ENCODE data around the gene PCNX4. TPM values are rescaled to one million over a fixed set of nuclear protein-coding genes. Genes with fewer than 3 reads are reported as not detected.

Gene PCNX4
- total RNA-seq, 1 donor from 2014 or later: 36.8 TPM

- intact Hi-C loops (cut with micrococcal nuclease): no loop called here
- TF ChIP-seq CTCF (IDR thresholded peaks at IDR 0.05; ENCODE audit: borderline replicate concordance): no peak
- H3K36me3 ChIP-seq: peaks cover 36% of the 10 kb centered on the region
- peak overlapping the region; percentile 31 for H3K27ac ChIP-seq (replicated peaks)
- H3K4me3 ChIP-seq: no peak overlapping the region
- DNase-seq: no peak
- H3K9me3 ChIP-seq (replicated peaks): no peaks in the 10 kb centered on the region
- H3K27me3 ChIP-seq (ENCODE audit: low read depth): no peaks in the 10 kb centered on the region
- peaks cover 46% of the 10 kb centered on the region for H3K4me1 ChIP-seq
Measured at GRCh38 chr14:60154671-60155070, 62.9 kb downstream of the PCNX4 start.

- intact Hi-C loops (cut with micrococcal nuclease): no loop called here
- Histone ChIP-seq H3K27me3 (ENCODE audit: low read depth) (no peaks in the 10 kb centered on the region), H3K9me3 (replicated peaks) (no peaks in the 10 kb centered on the region), H3K36me3 (peaks cover 4% of the 10 kb centered on the region), H3K27ac (replicated peaks) (no peak overlapping the region), H3K4me3 (no peak overlapping the region), H3K4me1 (peaks cover 48% of the 10 kb centered on the region)
- no peak for DNase-seq
- no peak for TF ChIP-seq CTCF (IDR thresholded peaks at IDR 0.05; ENCODE audit: borderline replicate concordance)
Measured at GRCh38 chr14:60160422-60160821, 68.7 kb downstream of the PCNX4 start.

- TF ChIP-seq CTCF (IDR thresholded peaks at IDR 0.05; ENCODE audit: borderline replicate concordance): no peak
- Histone ChIP-seq H3K27me3 (ENCODE audit: low read depth) (no peaks in the 10 kb centered on the region), H3K27ac (replicated peaks) (peak overlapping the region; percentile 30), H3K4me1 (peaks cover 58% of the 10 kb centered on the region), H3K4me3 (no peak overlapping the region), H3K36me3 (no peaks in the 10 kb centered on the region), H3K9me3 (replicated peaks) (no peaks in the 10 kb centered on the region)
- no peak for DNase-seq
- intact Hi-C loops (cut with micrococcal nuclease): no loop called here
Measured at GRCh38 chr14:60161196-60162107, 69.7 kb downstream of the PCNX4 start.

- peaks cover 50% of the 10 kb centered on the region for H3K4me1 ChIP-seq
- no peaks in the 10 kb centered on the region for H3K36me3 ChIP-seq
- H3K27me3 ChIP-seq (ENCODE audit: low read depth): no peaks in the 10 kb centered on the region
- no peak for TF ChIP-seq CTCF (IDR thresholded peaks at IDR 0.05; ENCODE audit: borderline replicate concordance)
- no peaks in the 10 kb centered on the region for H3K9me3 ChIP-seq (replicated peaks)
- H3K27ac ChIP-seq (replicated peaks): peak overlapping the region; percentile 95
- no peak for DNase-seq
- peak overlapping the region; percentile 97 for H3K4me3 ChIP-seq
- intact Hi-C loops (cut with micrococcal nuclease): no loop called here
Measured at GRCh38 chr14:60163693-60164092, 72.0 kb downstream of the PCNX4 start.

GRCh38 chr14:60164404-60164711, 72.6 kb downstream of the PCNX4 start:
- Histone ChIP-seq H3K27me3 (ENCODE audit: low read depth) (no peaks in the 10 kb centered on the region), H3K27ac (replicated peaks) (peak overlapping the region; percentile 95), H3K9me3 (replicated peaks) (no peaks in the 10 kb centered on the region), H3K36me3 (no peaks in the 10 kb centered on the region), H3K4me3 (peak overlapping the region; percentile 97), H3K4me1 (peaks cover 50% of the 10 kb centered on the region)
- intact Hi-C loops (cut with micrococcal nuclease): no loop called here
- no peak for TF ChIP-seq CTCF (IDR thresholded peaks at IDR 0.05; ENCODE audit: borderline replicate concordance)
- no peak for DNase-seq

Data from left ventricle myocardium inferior (tissue), 1 donor.